NCI-H1417 (cell line): ENCODE results near the gene KCTD13.
"Not testable (repeated sequence)": the region's sequence is repeated elsewhere in the genome, so short reads cannot be mapped to it uniquely, and the experiment has no call there.

Experiments
- DNase-seq, 3 experiments: peaks; one replicate each; lab custom pipeline; 2025; lab: John Stamatoyannopoulos, UW

The KCTD13 gene

GRCh38 chr16:29925781-29926710 lies at the start of gene KCTD13:
TSS of gene KCTD13 (minus strand) at chr16:29926226. CDS start at chr16:29926033, 193 bp downstream.
- peak; percentile 79 to 96 (median 95) for DNase-seq

- no peak for DNase-seq
These were observed 49.1 kb upstream of the KCTD13 start for GRCh38 chr16:29975134-29975538.

- peak in 2 of 3 experiments; percentile 28 to 46 for DNase-seq
These were observed 48.5 kb upstream of the KCTD13 start for GRCh38 chr16:29974291-29975133.

- peak; percentile 94 to 99 (median 98) for DNase-seq
These were observed 47.6 kb upstream of the KCTD13 start, which contains the start of gene TAOK2 for GRCh38 chr16:29973384-29974246. TSS of gene TAOK2 (plus strand) at chr16:29973868. CDS start at chr16:29977773, 3,905 bp downstream.

- DNase-seq, result no peak
These were observed 47.0 kb upstream of the KCTD13 start for GRCh38 chr16:29972992-29973383.

- DNase-seq, result no peak
These were observed 46.5 kb upstream of the KCTD13 start for GRCh38 chr16:29972500-29972899.

GRCh38 chr16:29971304-29971703 lies 45.3 kb upstream of the KCTD13 start:
- DNase-seq, result no peak

GRCh38 chr16:29968205-29968604 lies 42.2 kb upstream of the KCTD13 start:
- no peak for DNase-seq

- DNase-seq, result no peak
These were observed 37.2 kb upstream of the KCTD13 start for GRCh38 chr16:29963021-29963743.

- DNase-seq, result peak in 1 of 3 experiments; percentile 42
These were observed 36.4 kb upstream of the KCTD13 start for GRCh38 chr16:29962344-29962994.

GRCh38 chr16:29961479-29962343 lies 35.7 kb upstream of the KCTD13 start, which contains the start of gene TMEM219:
TSS of gene TMEM219 (plus strand) at chr16:29962079. CDS start at chr16:29963144, 1,065 bp downstream.
- peak; percentile 85 to 94 (median 93) for DNase-seq

- DNase-seq, result no peak
These were observed 35.1 kb upstream of the KCTD13 start for GRCh38 chr16:29961127-29961478.

- not testable (repeated sequence) for DNase-seq
These were observed 33.8 kb upstream of the KCTD13 start for GRCh38 chr16:29959821-29960220.

- DNase-seq, result no peak
These were observed 33.3 kb upstream of the KCTD13 start for GRCh38 chr16:29959293-29959692.

GRCh38 chr16:29958756-29959155 lies 32.7 kb upstream of the KCTD13 start:
- no peak for DNase-seq

GRCh38 chr16:29951625-29952365 lies 25.8 kb upstream of the KCTD13 start:
- DNase-seq, result no peak

GRCh38 chr16:29950806-29951461 lies 24.9 kb upstream of the KCTD13 start:
- DNase-seq, result no peak

- no peak for DNase-seq
These were observed 21.9 kb upstream of the KCTD13 start for GRCh38 chr16:29947897-29948296.
